SHP77 (cell line): ENCODE measurements around the gene SIVA1.

Experiments used
- DNase-seq, 2 experiments: peaks; one replicate each; lab custom pipeline; 2025; lab: John Stamatoyannopoulos, UW

The SIVA1 gene

GRCh38 chr14:104751539-104752422 lies 1.2 kb upstream of the SIVA1 start:
- peak in 1 of 2 experiments; percentile 30 for DNase-seq

GRCh38 chr14:104752423-104752734 lies 568 bp upstream of the SIVA1 start:
- no peak for DNase-seq

GRCh38 chr14:104753528-104754212 lies 723 bp downstream of the SIVA1 start:
- no peak for DNase-seq

- DNase-seq, result no peak
Measured at GRCh38 chr14:104754213-104754851, 1.4 kb downstream of the SIVA1 start.

GRCh38 chr14:104755621-104756020 lies 2.7 kb downstream of the SIVA1 start:
- DNase-seq, result no peak

- no peak for DNase-seq
Measured at GRCh38 chr14:104756477-104757237, 3.7 kb downstream of the SIVA1 start.

- no peak for DNase-seq
Measured at GRCh38 chr14:104757238-104757585, 4.3 kb downstream of the SIVA1 start.

- no peak for DNase-seq
Measured at GRCh38 chr14:104757681-104758392, 4.9 kb downstream of the SIVA1 start.

- DNase-seq, result no peak
Measured at GRCh38 chr14:104758981-104759969, 6.3 kb downstream of the SIVA1 start.

- no peak for DNase-seq
Measured at GRCh38 chr14:104765517-104765916, 12.6 kb downstream of the SIVA1 start.

- no peak for DNase-seq
Measured at GRCh38 chr14:104766256-104766862, 13.4 kb downstream of the SIVA1 start.

GRCh38 chr14:104766863-104767633 lies 14.1 kb downstream of the SIVA1 start:
- DNase-seq, result no peak

GRCh38 chr14:104767634-104767918 lies 14.6 kb downstream of the SIVA1 start:
- no peak for DNase-seq

- peak; percentile 29 to 61 for DNase-seq
Measured at GRCh38 chr14:104768437-104769323, 15.7 kb downstream of the SIVA1 start.

- no peak for DNase-seq
Measured at GRCh38 chr14:104769324-104770071, 16.6 kb downstream of the SIVA1 start.

GRCh38 chr14:104770072-104770579 lies 17.2 kb downstream of the SIVA1 start:
- DNase-seq, result no peak

GRCh38 chr14:104770851-104771272 lies 17.9 kb downstream of the SIVA1 start:
- DNase-seq, result no peak
